ENCODE measurements around the gene MBD5.

DNA sequence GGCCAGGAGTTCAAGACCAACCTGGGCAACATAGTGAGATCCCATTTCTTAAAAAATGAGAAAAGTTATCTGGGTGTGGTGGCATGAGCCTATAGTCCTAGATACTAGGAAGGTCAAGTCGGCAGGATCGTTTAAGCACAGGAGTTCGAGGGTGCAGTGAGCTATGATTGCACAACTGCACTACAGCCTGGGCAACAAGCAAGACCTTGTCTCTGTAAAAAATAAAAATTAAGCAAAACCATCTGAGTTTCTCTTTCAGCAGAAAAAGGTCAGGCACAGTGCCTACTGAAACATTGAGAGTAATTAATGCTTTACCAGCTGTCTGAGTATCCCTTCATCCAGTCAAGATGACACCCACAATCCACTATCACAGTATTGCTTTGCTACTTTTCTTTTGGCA, 258.3 kb downstream of the MBD5 start:
- TF ChIP-seq POLR2A (IDR thresholded peaks at IDR 0.05), result no peak
- no peak for TF ChIP-seq EP300 (IDR thresholded peaks at IDR 0.05)
